IPS DF 19.7 (cell line): ENCODE measurements around the gene CAMK2A.

Source experiments
- DNase-seq: peaks from one replicate; pipeline ENCODE4 v3.0.0-alpha.2; 2013; ENCODE audit warnings: low read depth, low spot score

The CAMK2A gene

DNA sequence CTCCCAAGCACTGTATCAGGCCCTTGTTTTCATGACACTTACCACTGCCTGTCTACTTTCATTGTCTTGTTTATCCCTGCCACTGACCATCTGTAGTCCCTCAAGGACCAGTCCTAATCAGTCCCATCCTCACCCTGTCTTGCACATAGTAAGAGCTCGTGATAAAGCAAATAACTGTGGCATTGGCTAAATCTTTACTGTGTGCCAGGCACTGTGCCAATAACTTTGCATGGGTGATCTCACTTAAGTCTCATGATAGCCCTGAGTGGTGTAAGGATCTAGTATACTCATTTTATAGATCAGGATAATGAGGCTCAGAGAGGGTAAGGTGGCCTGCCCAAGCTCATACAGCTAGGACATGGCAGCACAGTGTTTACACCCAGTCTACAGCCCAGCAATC is 117.4 kb downstream of the CAMK2A start:
- no peak for DNase-seq
